GM23338 (cell line): ENCODE data around the gene FOLR1. TPM values are rescaled to one million over a fixed set of nuclear protein-coding genes. Genes with fewer than 3 reads are reported as not detected.

Source experiments
- ATAC-seq: fragments of 200-7000 bp; cut with Tn5 transposase; 3 replicates; pipeline ENCODE4 v1.9.1; 2020
- DNase-seq: peaks from one replicate; pipeline ENCODE4 v3.0.0-alpha.2; 2015; ENCODE audit warnings: low spot score
- H2AFZ ChIP-seq: fragments of 200-600 bp; sonication (generic); 2 replicates; pipeline ENCODE4 v1.8.0; 2016; ENCODE audit warnings: antibody characterized with exemption, mild to moderate bottlenecking, moderate library complexity
- H3F3A ChIP-seq: fragments of 200-600 bp; sonication (generic); replicated peaks from 2 replicates; pipeline ENCODE4 v1.8.0; 2017; ENCODE audit warnings: antibody characterized with exemption, mixed run types, low read depth
- H3K27ac ChIP-seq: fragments of 200-600 bp; sonication (generic); 2 replicates; pipeline ENCODE4 v1.6.1; 2016; ENCODE audit warnings: low read depth
- H3K27me3 ChIP-seq: fragments of 200-600 bp; sonication (generic); 2 replicates; pipeline ENCODE4 v1.8.0; 2016; ENCODE audit warnings: mild to moderate bottlenecking, mixed run types, moderate library complexity; ENCODE audit not compliant: insufficient read depth
- H3K36me3 ChIP-seq: fragments of 200-600 bp; sonication (generic); 2 replicates; pipeline ENCODE4 v1.8.0; 2016; ENCODE audit warnings: mild to moderate bottlenecking; ENCODE audit not compliant: insufficient read depth
- H3K4me1 ChIP-seq: fragments of 200-600 bp; sonication (generic); 2 replicates; pipeline ENCODE4 v1.8.0; 2016; ENCODE audit warnings: mild to moderate bottlenecking, moderate library complexity; ENCODE audit not compliant: insufficient read depth
- H3K4me2 ChIP-seq: fragments of 200-600 bp; sonication (generic); 2 replicates; pipeline ENCODE4 v1.7.1; 2017; ENCODE audit warnings: mixed run types
- H3K4me3 ChIP-seq: fragments of 200-600 bp; sonication (generic); 2 replicates; pipeline ENCODE4 v1.6.1; 2016; ENCODE audit warnings: mixed run types
- H3K79me2 ChIP-seq: fragments of 200-600 bp; sonication (generic); replicated peaks from 2 replicates; pipeline ENCODE4 v1.8.0; 2017; ENCODE audit warnings: mild to moderate bottlenecking; ENCODE audit not compliant: insufficient read depth
- H3K9me2 ChIP-seq: fragments of 200-600 bp; sonication (generic); 2 replicates; pipeline ENCODE4 v1.8.0; 2017; ENCODE audit not compliant: insufficient read depth
- H4K20me1 ChIP-seq: fragments of 200-600 bp; sonication (generic); replicated peaks from 2 replicates; pipeline ENCODE4 v1.8.0; 2017; ENCODE audit warnings: mild to moderate bottlenecking; ENCODE audit not compliant: insufficient read depth
- H3K27ac Mint-ChIP-seq: 2 replicates; pipeline ENCODE4 v1.8.0; 2020; ENCODE audit warnings: inconsistent platforms, mild to moderate bottlenecking, moderate library complexity, mixed read lengths
- H3K27me3 Mint-ChIP-seq: 3 replicates; pipeline ENCODE4 v1.8.0; 2022; ENCODE audit warnings: low read depth, mild to moderate bottlenecking, moderate library complexity, mixed read lengths, inconsistent platforms; ENCODE audit not compliant: insufficient read depth, poor library complexity
- H3K36me3 Mint-ChIP-seq: 3 replicates; pipeline ENCODE4 v1.8.0; 2021; ENCODE audit warnings: low read depth, mild to moderate bottlenecking, inconsistent platforms, moderate library complexity, mixed read lengths
- H3K4me1 Mint-ChIP-seq: 3 replicates; pipeline ENCODE4 v1.8.0; 2020; ENCODE audit warnings: mild to moderate bottlenecking, inconsistent platforms, mixed read lengths
- H3K4me3 Mint-ChIP-seq: 3 replicates; pipeline ENCODE4 v1.8.0; 2021; ENCODE audit warnings: moderate library complexity, mild to moderate bottlenecking, inconsistent platforms, mixed read lengths
- H3K9me3 Mint-ChIP-seq: 3 replicates; pipeline ENCODE4 v1.8.0; 2020; ENCODE audit warnings: moderate library complexity, mild to moderate bottlenecking, inconsistent platforms, mixed read lengths
- CREB1 ChIP-seq: fragments of 250-450 bp; sonication (Bioruptor Pico); IDR thresholded peaks from 2 replicates; pipeline ENCODE4 v1.5.0; 2020; ENCODE audit warnings: low read depth, mild to moderate bottlenecking, moderate library complexity
- CTCF ChIP-seq, 2 experiments: fragments of 200-600 bp in 1 of 2; sonication (generic) in 1 of 2; conservative IDR thresholded peaks; 2 replicates each; pipeline versions ENCODE4 v1.5.1 to v1.6.1; 2016 to 2017; ENCODE audit warnings: antibody characterized with exemption in 2 of 2, low read depth in 2 of 2, mild to moderate bottlenecking in 2 of 2, moderate library complexity in 1 of 2
- JUNB ChIP-seq: IDR thresholded peaks from one replicate; pipeline ENCODE4 v1.6.1; 2016; ENCODE audit warnings: antibody characterized with exemption; ENCODE audit not compliant: unreplicated experiment
- ZNF462 ChIP-seq: fragments of 250-450 bp; sonication (Bioruptor Pico); IDR thresholded peaks from 2 replicates; pipeline ENCODE4 v1.5.0; 2020; ENCODE audit warnings: mild to moderate bottlenecking, moderate library complexity
- polyA plus RNA-seq: library from polyadenylated mRNA; unstranded; fragments of >200 nt; fragmentation: Nextera tagmentation; extraction: Ambion mirVana; gene quantifications from 2 replicates; pipeline ENCODE4 v1.2.1, GENCODE V29; 2016
- total RNA-seq: library from RNA; depleted of rRNA; stranded (reverse); fragments of >200 nt; shearing (Covaris generic); gene quantifications from 2 replicates; pipeline ENCODE4 v1.2.3, GENCODE V29; 2014

FOLR1 gene
- total and polyA plus RNA-seq, 2 experiments from 2014 or later, result 0.42 TPM; not detected in 1

GRCh38 chr11:72228844-72229231, 36.9 kb downstream of the FOLR1 start:
- no peak overlapping the region for H3K27ac ChIP-seq
- peaks cover 20% of the 10 kb centered on the region for H3K79me2 ChIP-seq
- TF ChIP-seq CREB1 (no peak), CTCF (conservative IDR thresholded peaks at IDR 0.05; ENCODE audit: low read depth in 2 of 2) (no peak), ZNF462 (no peak), JUNB (no peak)
- peaks cover 10% of the 10 kb centered on the region; the same call in 1 of the 2 replicates for H3K27me3 ChIP-seq
- ATAC-seq (no peak), DNase-seq (no peak)
- no peak overlapping the region for H3K4me2 ChIP-seq
- H3K4me1 Mint-ChIP-seq, result peaks cover 19% of the 10 kb centered on the region
- H3K4me3 Mint-ChIP-seq, result no peak overlapping the region
- no peaks in the 10 kb centered on the region for H3K9me2 ChIP-seq
- H3K9me3 Mint-ChIP-seq, result no peaks in the 10 kb centered on the region
- H3K36me3 Mint-ChIP-seq, result peaks cover 52% of the 10 kb centered on the region
- H4K20me1 ChIP-seq, result peaks cover 12% of the 10 kb centered on the region
- no peak overlapping the region for H3K4me3 ChIP-seq
- no peak overlapping the region for H3K27ac Mint-ChIP-seq
- H3F3A ChIP-seq, result no peaks in the 10 kb centered on the region
- peaks cover 20% of the 10 kb centered on the region for H3K27me3 Mint-ChIP-seq
- H2AFZ ChIP-seq, result no peak overlapping the region
- no peaks in the 10 kb centered on the region; the same call in 1 of the 2 replicates for H3K36me3 ChIP-seq
- peaks cover 12% of the 10 kb centered on the region for H3K4me1 ChIP-seq
